H9 (cell line): ENCODE data around the gene S1PR3. TPM values are rescaled to one million over a fixed set of nuclear protein-coding genes. Genes with fewer than 3 reads are reported as not detected.

Experiments used
- DNase-seq: peaks from one replicate; pipeline ENCODE4 v3.0.0-alpha.2; 2017
- H2AFZ ChIP-seq: one replicate; pipeline ENCODE4 v1.6.1; 2013; ENCODE audit warnings: mild to moderate bottlenecking, low read length, control low read depth, moderate library complexity
- H2AK5ac ChIP-seq: 2 replicates; pipeline ENCODE4 v1.6.1; 2013; ENCODE audit warnings: low read length, control low read depth, mixed read lengths; ENCODE audit not compliant: insufficient read length
- H2BK120ac ChIP-seq: one replicate; pipeline ENCODE4 v1.6.1; 2013; ENCODE audit warnings: low read depth, mild to moderate bottlenecking, low read length, control low read depth, inconsistent platforms; ENCODE audit not compliant: poor library complexity, severe bottlenecking
- H2BK12ac ChIP-seq: 2 replicates; pipeline ENCODE4 v1.6.1; 2013; ENCODE audit warnings: low read length, control low read depth, mixed read lengths, low read depth; ENCODE audit not compliant: insufficient read length
- H2BK15ac ChIP-seq: 2 replicates; pipeline ENCODE4 v1.6.1; 2013; ENCODE audit warnings: low read depth, low read length, control low read depth
- H2BK20ac ChIP-seq: one replicate; pipeline ENCODE4 v1.6.1; 2013; ENCODE audit warnings: low read depth, mild to moderate bottlenecking, low read length, control low read depth, inconsistent platforms; ENCODE audit not compliant: poor library complexity, severe bottlenecking
- H2BK5ac ChIP-seq: 2 replicates; pipeline ENCODE4 v1.6.1; 2013; ENCODE audit warnings: low read length, control low read depth, mixed read lengths; ENCODE audit not compliant: insufficient read length
- H3K14ac ChIP-seq: 2 replicates; pipeline ENCODE4 v1.6.1; 2013; ENCODE audit warnings: low read length, control low read depth; ENCODE audit not compliant: insufficient read depth
- H3K18ac ChIP-seq: 2 replicates; pipeline ENCODE4 v1.6.1; 2013; ENCODE audit warnings: low read depth, mild to moderate bottlenecking, mixed read lengths, low read length, control low read depth; ENCODE audit not compliant: insufficient read length
- H3K23ac ChIP-seq: 2 replicates; pipeline ENCODE4 v1.6.1; 2013; ENCODE audit warnings: low read length, control low read depth, mixed read lengths, low read depth; ENCODE audit not compliant: insufficient read length
- H3K23me2 ChIP-seq: 2 replicates; pipeline ENCODE4 v1.6.1; 2013; ENCODE audit warnings: low read depth, mild to moderate bottlenecking, mixed read lengths, low read length, control low read depth; ENCODE audit not compliant: insufficient read length, poor library complexity, severe bottlenecking
- H3K27ac ChIP-seq: 2 replicates; pipeline ENCODE4 v1.5.1; 2013; ENCODE audit warnings: low read length, control low read depth, mixed read lengths, low read depth; ENCODE audit not compliant: insufficient read length
- H3K27me3 ChIP-seq: 2 replicates; pipeline ENCODE4 v1.6.1; 2013; ENCODE audit warnings: low read length, control low read depth, inconsistent platforms; ENCODE audit not compliant: insufficient read depth
- H3K4ac ChIP-seq: 2 replicates; pipeline ENCODE4 v1.6.1; 2013; ENCODE audit warnings: low read depth, mild to moderate bottlenecking, control low read depth, inconsistent platforms, low read length, moderate library complexity
- H3K4me1 ChIP-seq: 2 replicates; pipeline ENCODE4 v1.6.1; 2013; ENCODE audit warnings: low read length, control low read depth, inconsistent platforms; ENCODE audit not compliant: insufficient read depth
- H3K4me2 ChIP-seq: 2 replicates; pipeline ENCODE4 v1.6.1; 2013; ENCODE audit warnings: low read length, control low read depth, mixed read lengths; ENCODE audit not compliant: insufficient read length, insufficient read depth
- H3K56ac ChIP-seq: 2 replicates; pipeline ENCODE4 v1.6.1; 2013; ENCODE audit warnings: low read depth, mild to moderate bottlenecking, mixed read lengths, low read length, control low read depth; ENCODE audit not compliant: insufficient read length
- H3K79me1 ChIP-seq: 2 replicates; pipeline ENCODE4 v1.6.1; 2013; ENCODE audit warnings: low read depth, mild to moderate bottlenecking, moderate library complexity, low read length, control low read depth, inconsistent platforms; ENCODE audit not compliant: insufficient read depth, poor library complexity, severe bottlenecking
- H3K79me2 ChIP-seq: 2 replicates; pipeline ENCODE4 v1.6.1; 2013; ENCODE audit warnings: low read length, control low read depth, inconsistent platforms; ENCODE audit not compliant: insufficient read depth
- H3K9ac ChIP-seq: 2 replicates; pipeline ENCODE4 v1.6.1; 2013; ENCODE audit warnings: low read length, control low read depth, mixed read lengths; ENCODE audit not compliant: insufficient read length; ENCODE audit errors: extremely low read depth
- H3K9me3 ChIP-seq: one replicate; pipeline ENCODE4 v1.6.1; 2013; ENCODE audit warnings: low read depth, low read length, inconsistent platforms; ENCODE audit not compliant: control insufficient read depth
- H3T11ph ChIP-seq: one replicate; pipeline ENCODE4 v1.6.1; 2013; ENCODE audit warnings: mild to moderate bottlenecking, low read length, control low read depth, inconsistent platforms
- H4K20me1 ChIP-seq: one replicate; pipeline ENCODE4 v1.6.1; 2013; ENCODE audit not compliant: control insufficient read depth, insufficient read length, insufficient read depth
- H4K5ac ChIP-seq: 2 replicates; pipeline ENCODE4 v1.6.1; 2013; ENCODE audit warnings: low read depth, mild to moderate bottlenecking, mixed read lengths, low read length, control low read depth; ENCODE audit not compliant: insufficient read length
- H4K8ac ChIP-seq: replicated peaks from 2 replicates; pipeline ENCODE4 v1.6.1; 2013; ENCODE audit warnings: low read length, control low read depth, mixed read lengths, low read depth; ENCODE audit not compliant: insufficient read length
- H4K91ac ChIP-seq: 2 replicates; pipeline ENCODE4 v1.6.1; 2013; ENCODE audit warnings: low read depth, mild to moderate bottlenecking, moderate library complexity, mixed read lengths, low read length, control low read depth; ENCODE audit not compliant: insufficient read length
- H3K27ac Mint-ChIP-seq, 3 experiments: 2 replicates in 2 of 3; 3 replicates in 1 of 3; pipeline ENCODE4 v1.8.0; 2020 to 2021; ENCODE audit warnings: mixed read lengths in 3 of 3, mild to moderate bottlenecking in 1 of 3, moderate library complexity in 1 of 3
- H3K27me3 Mint-ChIP-seq: 2 replicates; pipeline ENCODE4 v1.8.0; 2021; ENCODE audit warnings: low read depth, mild to moderate bottlenecking, moderate library complexity, mixed read lengths
- H3K36me3 Mint-ChIP-seq, 3 experiments: 2 replicates in 2 of 3; 3 replicates in 1 of 3; pipeline ENCODE4 v1.8.0; 2020 to 2021; ENCODE audit warnings: low read depth in 3 of 3, mixed read lengths in 3 of 3; ENCODE audit not compliant: insufficient read depth in 1 of 3
- H3K4me1 Mint-ChIP-seq, 2 experiments: 2 replicates each; pipeline ENCODE4 v1.8.0; 2020; ENCODE audit warnings: mixed read lengths in 2 of 2
- H3K4me3 Mint-ChIP-seq, 2 experiments: 2 replicates in 1 of 2; 3 replicates in 1 of 2; pipeline ENCODE4 v1.8.0; 2020 to 2021; ENCODE audit warnings: mild to moderate bottlenecking in 2 of 2, mixed read lengths in 2 of 2, moderate library complexity in 1 of 2
- H3K9me3 Mint-ChIP-seq, 2 experiments: 2 replicates in 1 of 2; 3 replicates in 1 of 2; pipeline ENCODE4 v1.8.0; 2020; ENCODE audit warnings: mild to moderate bottlenecking in 2 of 2, mixed read lengths in 2 of 2, moderate library complexity in 1 of 2
- WGBS: extraction: QIAGEN DNeasy Blood & Tissue Kit; methylation state at CpG from one replicate; pipeline ENCODE4 v1.1.7; 2013; ENCODE audit warnings: missing lambda C conversion rate, low lambda C conversion rate, mixed read lengths; ENCODE audit not compliant: insufficient read length; ENCODE audit errors: extremely low coverage; 5-methylcytosine and 5-hydroxymethylcytosine counted together
- total RNA-seq: library from RNA; stranded (reverse); gene quantifications from 2 replicates; pipeline ENCODE4 v1.2.1, GENCODE V29; 2021
- TF ChIP-seq, protein P1 (sequence below): fragments of 200-600 bp; sonication (generic); conservative IDR thresholded peaks from 3 replicates; pipeline ENCODE4 v1.8.0; 2021; ENCODE audit warnings: antibody characterized with exemption, mild to moderate bottlenecking

The S1PR3 gene
- total RNA-seq, 1 experiment from 2014 or later: 3.3 TPM

DNA sequence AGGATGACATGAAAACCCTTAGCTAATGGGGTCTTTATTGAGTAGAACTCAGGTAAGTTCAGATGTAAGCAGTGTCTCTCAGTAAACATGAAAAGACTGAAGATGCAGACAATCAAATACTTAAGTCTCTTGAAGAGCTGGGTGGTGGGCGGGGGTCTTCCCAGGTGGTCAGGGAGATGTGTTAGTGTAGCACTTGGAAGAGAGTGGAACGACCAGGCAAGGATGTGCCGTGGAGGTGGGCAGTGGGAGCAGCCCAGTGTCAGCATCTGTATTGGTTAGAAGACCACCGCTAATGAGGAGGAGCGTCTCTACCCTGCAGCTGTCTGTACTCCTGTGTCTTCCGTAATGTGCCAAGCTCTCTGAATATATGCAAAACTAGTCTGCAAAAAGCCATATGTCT lies 4.4 kb downstream of the S1PR3 start:
- no peak overlapping the region for H2BK5ac ChIP-seq
- peaks cover 3% of the 10 kb centered on the region for H4K20me1 ChIP-seq
- H3K4me1 Mint-ChIP-seq: peaks cover 17 to 19% of the 10 kb centered on the region in 2 experiments
- H4K91ac ChIP-seq: no peak overlapping the region
- no peaks in the 10 kb centered on the region for H3K79me2 ChIP-seq
- no peak overlapping the region for H3K18ac ChIP-seq
- H3K4me1 ChIP-seq: no peaks in the 10 kb centered on the region
- H3K36me3 Mint-ChIP-seq: peaks cover 3 to 5% (median 4%) of the 10 kb centered on the region in 3 experiments; a peak in 4 of 7 replicates
- no peak overlapping the region for H2AFZ ChIP-seq
- no peak overlapping the region for H3T11ph ChIP-seq
- no peaks in the 10 kb centered on the region for H3K79me1 ChIP-seq
- no peak for DNase-seq
- TF ChIP-seq, protein P1, sequence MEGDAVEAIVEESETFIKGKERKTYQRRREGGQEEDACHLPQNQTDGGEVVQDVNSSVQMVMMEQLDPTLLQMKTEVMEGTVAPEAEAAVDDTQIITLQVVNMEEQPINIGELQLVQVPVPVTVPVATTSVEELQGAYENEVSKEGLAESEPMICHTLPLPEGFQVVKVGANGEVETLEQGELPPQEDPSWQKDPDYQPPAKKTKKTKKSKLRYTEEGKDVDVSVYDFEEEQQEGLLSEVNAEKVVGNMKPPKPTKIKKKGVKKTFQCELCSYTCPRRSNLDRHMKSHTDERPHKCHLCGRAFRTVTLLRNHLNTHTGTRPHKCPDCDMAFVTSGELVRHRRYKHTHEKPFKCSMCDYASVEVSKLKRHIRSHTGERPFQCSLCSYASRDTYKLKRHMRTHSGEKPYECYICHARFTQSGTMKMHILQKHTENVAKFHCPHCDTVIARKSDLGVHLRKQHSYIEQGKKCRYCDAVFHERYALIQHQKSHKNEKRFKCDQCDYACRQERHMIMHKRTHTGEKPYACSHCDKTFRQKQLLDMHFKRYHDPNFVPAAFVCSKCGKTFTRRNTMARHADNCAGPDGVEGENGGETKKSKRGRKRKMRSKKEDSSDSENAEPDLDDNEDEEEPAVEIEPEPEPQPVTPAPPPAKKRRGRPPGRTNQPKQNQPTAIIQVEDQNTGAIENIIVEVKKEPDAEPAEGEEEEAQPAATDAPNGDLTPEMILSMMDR: no peak
- WGBS: no CpG with 5 or more reads among the region's 6 CpGs
- H2BK12ac ChIP-seq: no peak overlapping the region
- H3K27ac ChIP-seq: no peak overlapping the region
- H3K23ac ChIP-seq: no peak overlapping the region
- no peak overlapping the region for H4K5ac ChIP-seq
- H3K9me3 Mint-ChIP-seq: no peaks in the 10 kb centered on the region
- no peaks in the 10 kb centered on the region for H3K27me3 ChIP-seq
- H3K4me3 Mint-ChIP-seq: no peak overlapping the region
- no peak overlapping the region for H2BK120ac ChIP-seq
- no peaks in the 10 kb centered on the region for H3K9me3 ChIP-seq
- no peak overlapping the region for H2AK5ac ChIP-seq
- no peak overlapping the region for H4K8ac ChIP-seq
- H3K9ac ChIP-seq: no peak overlapping the region
- no peak overlapping the region for H3K4ac ChIP-seq
- H3K23me2 ChIP-seq: peaks cover 11% of the 10 kb centered on the region
- no peak overlapping the region for H3K56ac ChIP-seq
- no peak overlapping the region for H2BK15ac ChIP-seq
- H3K14ac ChIP-seq: no peak overlapping the region
- no peak overlapping the region for H3K4me2 ChIP-seq
- H3K27me3 Mint-ChIP-seq: peaks cover 5% of the 10 kb centered on the region
- no peak overlapping the region for H2BK20ac ChIP-seq
- no peak overlapping the region for H3K27ac Mint-ChIP-seq
